ENCODE data around the gene FHL5.
"Not testable (repeated sequence)": the region's sequence is repeated elsewhere in the genome, so short reads cannot be mapped to it uniquely, and the experiment has no call there.

The FHL5 gene

GRCh38 chr6:96611342-96611991 is 48.5 kb downstream of the FHL5 start:
- DNase-seq: no peak

- DNase-seq: no peak
These were observed 50.5 kb downstream of the FHL5 start for GRCh38 chr6:96613291-96613999.

- DNase-seq: no peak
These were observed 57.9 kb downstream of the FHL5 start for GRCh38 chr6:96620851-96621250.

- no peak for DNase-seq
These were observed 59.1 kb downstream of the FHL5 start for GRCh38 chr6:96621983-96622382.

GRCh38 chr6:96624957-96625356 is 62.0 kb downstream of the FHL5 start:
- DNase-seq: no peak

GRCh38 chr6:96626759-96627364 is 63.9 kb downstream of the FHL5 start:
- peak in 1 of 2 donors; percentile 34 for DNase-seq

- no peak for DNase-seq
These were observed 68.3 kb downstream of the FHL5 start for GRCh38 chr6:96631248-96631647.

GRCh38 chr6:96637979-96638378 is 75.1 kb downstream of the FHL5 start:
- DNase-seq: not testable (repeated sequence)

- no peak for DNase-seq
These were observed 82.2 kb downstream of the FHL5 start for GRCh38 chr6:96645106-96645505.

- DNase-seq: no peak
These were observed 87.0 kb downstream of the FHL5 start for GRCh38 chr6:96649926-96650325.

- DNase-seq: no peak
These were observed 88.9 kb downstream of the FHL5 start for GRCh38 chr6:96651816-96652215.

GRCh38 chr6:96652552-96652951 is 89.6 kb downstream of the FHL5 start:
- DNase-seq: no peak

- DNase-seq: no peak
These were observed 90.3 kb downstream of the FHL5 start for GRCh38 chr6:96653181-96653580.

GRCh38 chr6:96656567-96656966 is 93.6 kb downstream of the FHL5 start:
- no peak for DNase-seq

- no peak for DNase-seq
These were observed 94.4 kb downstream of the FHL5 start for GRCh38 chr6:96657344-96657743.

- DNase-seq: no peak
These were observed 96.3 kb downstream of the FHL5 start for GRCh38 chr6:96659084-96659845.

All from CD4-positive, alpha-beta T cell treated with Interferon alpha-2 for 1 hour (primary cell).